Activated CD8-positive, alpha-beta T cell treated with anti-CD3 and anti-CD28 coated beads, Interleukin-2, amount 10 ng/mL, durations not matched to agents 7 days and 5 days (primary cell): ENCODE data around the gene CRK. TPM values are rescaled to one million over a fixed set of nuclear protein-coding genes. Genes with fewer than 3 reads are reported as not detected.

Source experiments
- ATAC-seq: fragments of 150-1000 bp; cut with Tn5 transposase; one replicate; pipeline ENCODE4 v1.10.0; 2021; ENCODE audit warnings: moderate library complexity
- CTCF ChIA-PET: fragments of 350-600 bp; sonication (Branson Sonifier 250); formaldehyde crosslinking; loops from one replicate; lab custom pipeline; 2021; ENCODE audit warnings: antibody characterized with exemption; lab: Charles Lee
- POLR2A ChIA-PET: fragments of 350-600 bp; sonication (Branson Sonifier 250); formaldehyde crosslinking; loops from one replicate; lab custom pipeline; 2021; ENCODE audit warnings: antibody characterized with exemption; lab: Charles Lee
- DNase-seq: peaks from one replicate; pipeline ENCODE4 v3.0.0-alpha.2; 2020
- H3K27ac Mint-ChIP-seq: one replicate; pipeline ENCODE4 v1.8.0; 2021; ENCODE audit warnings: mild to moderate bottlenecking, mixed read lengths
- H3K27me3 Mint-ChIP-seq: one replicate; pipeline ENCODE4 v1.8.0; 2021; ENCODE audit warnings: low read depth, mixed read lengths
- H3K36me3 Mint-ChIP-seq: one replicate; pipeline ENCODE4 v1.8.0; 2021; ENCODE audit warnings: low read depth, mixed read lengths
- H3K4me1 Mint-ChIP-seq: one replicate; pipeline ENCODE4 v1.8.0; 2021; ENCODE audit warnings: low read depth, mixed read lengths
- H3K4me3 Mint-ChIP-seq: one replicate; pipeline ENCODE4 v1.8.0; 2021; ENCODE audit warnings: mild to moderate bottlenecking, mixed read lengths
- H3K9me3 Mint-ChIP-seq: one replicate; pipeline ENCODE4 v1.8.0; 2022; ENCODE audit warnings: mixed read lengths; ENCODE audit not compliant: insufficient read depth
- total RNA-seq, 2 experiments: library from RNA; stranded (reverse); gene quantifications; one replicate each; pipeline ENCODE4 v1.2.3, GENCODE V29; 2021

Gene CRK
- total RNA-seq = 10 to 100 TPM; 15.7 to 17.7 TPM

DNA sequence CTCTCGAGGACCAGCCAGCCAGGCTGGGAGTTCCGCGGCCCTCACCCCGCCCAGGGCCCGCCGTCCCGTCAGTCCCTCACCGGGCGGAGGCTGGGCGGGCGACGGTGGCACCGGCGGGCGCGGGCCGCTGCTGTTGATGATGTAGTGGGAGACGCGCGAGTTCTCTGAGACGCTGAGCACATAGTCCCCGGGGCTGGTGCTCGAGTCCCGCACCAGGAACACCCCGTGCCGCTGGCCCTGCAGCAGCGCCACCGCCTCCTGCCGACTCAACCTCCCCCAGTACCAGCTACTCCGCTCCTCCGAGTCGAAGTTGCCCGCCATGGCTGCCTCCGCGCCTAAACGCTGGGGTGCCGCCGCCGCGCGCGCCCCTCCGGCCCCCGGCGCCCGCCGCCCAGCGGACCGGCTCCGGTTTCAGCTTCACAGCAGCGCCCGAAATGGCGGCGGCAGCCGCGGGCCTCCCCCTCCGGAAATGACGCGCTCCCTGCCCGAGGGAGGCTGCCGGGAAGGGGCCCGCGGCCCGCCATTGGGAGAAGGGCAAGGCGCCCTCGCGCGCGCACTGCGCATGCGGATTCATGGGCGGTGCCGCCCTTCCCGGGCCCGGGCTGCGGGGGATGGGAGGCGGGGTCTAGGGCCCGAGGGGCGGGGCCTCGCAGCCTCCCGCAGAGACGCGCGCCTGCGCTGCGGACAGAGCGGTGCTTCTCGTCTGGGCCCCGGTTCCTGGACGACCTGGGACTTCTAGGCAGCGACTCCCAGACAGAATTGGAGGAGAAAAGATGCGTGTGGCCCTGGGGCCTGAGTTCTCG, at the start of gene CRK:
TSS of gene CRK (minus strand) at position 436 of the 803 bp plus-strand sequence. CDS start at position 321, 115 bp downstream.
- ATAC-seq = peak; percentile 96
- Mint-ChIP-seq H3K4me1 (peaks cover 34% of the 10 kb centered on the region), H3K9me3 (no peaks in the 10 kb centered on the region), H3K36me3 (peaks cover 25% of the 10 kb centered on the region), H3K4me3 (peak within 1 kb of the TSS; percentile 89), H3K27me3 (peaks cover 15% of the 10 kb centered on the region), H3K27ac (peak within 1 kb of the TSS; percentile 93)
- DNase-seq = peak; percentile 98
- ChIA-PET CTCF (interaction anchor here (1.1 kb wide), 2 partner anchors 61 to 91 kb away, joined by 3 to 4 read pairs; partner anchors contain the start of gene INPP5K), POLR2A (interaction anchor here (0.8 to 1.6 kb wide), 4 partner anchors 10 to 373 kb away, joined by 4 read pairs; partner anchors contain the start of genes INPP5K and SMYD4)

DNA sequence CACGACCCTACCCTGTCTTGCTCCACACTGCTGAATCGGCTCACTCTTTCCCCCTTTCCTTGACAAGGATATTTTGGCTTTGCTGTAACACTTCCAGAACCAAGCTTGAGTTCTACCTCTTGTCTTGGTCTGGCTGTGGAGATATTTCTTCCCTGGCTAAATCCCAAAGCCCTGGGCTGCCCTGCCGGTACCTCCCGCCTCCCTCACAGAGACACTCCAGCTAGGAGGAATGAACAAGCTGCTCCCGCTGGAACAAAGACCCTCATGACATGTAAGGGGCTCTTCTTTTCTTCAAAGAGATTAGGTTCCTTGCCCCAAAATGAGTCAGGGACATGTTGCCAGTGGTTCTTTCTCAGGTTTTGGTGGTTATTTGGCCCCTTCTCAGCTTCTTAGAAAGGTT, 49.6 kb upstream of the CRK start:
- ChIA-PET CTCF (interaction anchor here (1.9 to 2.2 kb wide), 2 partner anchors 10 to 141 kb away, joined by 6 to 18 read pairs; partner anchors contain the start of gene INPP5K), POLR2A (interaction anchor here (0.9 kb wide), 1 partner anchor 14 kb away, joined by 3 read pairs; no protein-coding TSS in a partner anchor)
- DNase-seq = no peak
- Mint-ChIP-seq H3K9me3 (no peaks in the 10 kb centered on the region), H3K27me3 (no peaks in the 10 kb centered on the region), H3K36me3 (peaks cover 21% of the 10 kb centered on the region), H3K27ac (no peak overlapping the region), H3K4me3 (no peak overlapping the region), H3K4me1 (peaks cover 17% of the 10 kb centered on the region)
- ATAC-seq = no peak

DNA sequence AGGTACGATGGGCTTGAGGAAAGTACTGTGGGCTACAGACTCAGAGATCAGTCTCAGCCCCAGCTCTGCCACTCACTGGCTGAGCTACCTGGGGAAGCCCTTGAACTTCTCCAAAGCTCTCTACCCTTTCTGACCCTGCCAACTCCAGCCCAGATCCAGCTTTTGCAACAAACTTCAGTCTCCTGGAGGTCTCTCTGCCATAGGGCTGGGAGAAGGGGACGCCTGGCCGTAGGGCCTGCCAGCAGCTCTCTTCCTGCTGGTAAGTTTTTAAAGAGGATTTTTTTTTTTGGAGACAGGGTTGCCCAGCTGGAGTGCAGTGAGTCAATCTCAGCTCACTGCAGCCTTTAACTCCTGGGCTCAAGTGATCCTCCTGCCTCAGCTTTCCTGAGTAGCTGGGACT, 48.8 kb upstream of the CRK start:
- Mint-ChIP-seq H3K27ac (no peak overlapping the region), H3K27me3 (no peaks in the 10 kb centered on the region), H3K4me3 (no peak overlapping the region), H3K36me3 (peaks cover 20% of the 10 kb centered on the region), H3K4me1 (peaks cover 15% of the 10 kb centered on the region), H3K9me3 (no peaks in the 10 kb centered on the region)
- no peak for ATAC-seq
- CTCF ChIA-PET = interaction anchor here (1.0 to 2.2 kb wide), 5 partner anchors 11 to 140 kb away, joined by 3 to 18 read pairs (median 3); partner anchors contain the start of gene INPP5K
- POLR2A ChIA-PET = interaction anchor here (0.6 to 1.0 kb wide), 3 partner anchors 12 to 81 kb away, joined by 3 to 4 read pairs (median 4); partner anchors contain the start of gene INPP5K
- DNase-seq = no peak

DNA sequence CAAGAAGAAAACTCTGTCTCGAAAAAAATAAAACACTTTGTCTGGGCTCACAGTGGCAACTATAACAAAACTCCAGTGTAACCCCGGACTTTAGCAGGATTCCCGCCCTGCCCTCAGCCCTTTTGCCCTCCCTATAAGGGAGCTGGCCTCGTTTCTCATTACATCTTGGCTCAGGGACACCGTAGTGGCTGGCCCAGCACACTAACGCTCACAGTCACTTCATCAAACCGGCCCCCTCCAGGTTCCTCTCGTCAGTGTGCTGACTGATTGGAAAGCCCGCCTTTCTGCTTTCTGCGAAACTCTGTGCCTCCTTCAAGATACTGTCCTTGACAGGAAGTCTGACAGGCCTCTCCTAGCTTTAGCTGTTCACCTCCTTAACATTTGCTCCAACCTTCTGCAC, 47.7 kb upstream of the CRK start:
- Mint-ChIP-seq H3K4me1 (peaks cover 10% of the 10 kb centered on the region), H3K27me3 (no peaks in the 10 kb centered on the region), H3K36me3 (peaks cover 14% of the 10 kb centered on the region), H3K27ac (no peak overlapping the region), H3K9me3 (no peaks in the 10 kb centered on the region), H3K4me3 (no peak overlapping the region)
- DNase-seq = no peak
- ChIA-PET POLR2A (no interaction called here), CTCF (interaction anchor here (1.2 kb wide), 1 partner anchor 16 kb away, joined by 3 read pairs; no protein-coding TSS in a partner anchor)
- ATAC-seq = no peak

DNA sequence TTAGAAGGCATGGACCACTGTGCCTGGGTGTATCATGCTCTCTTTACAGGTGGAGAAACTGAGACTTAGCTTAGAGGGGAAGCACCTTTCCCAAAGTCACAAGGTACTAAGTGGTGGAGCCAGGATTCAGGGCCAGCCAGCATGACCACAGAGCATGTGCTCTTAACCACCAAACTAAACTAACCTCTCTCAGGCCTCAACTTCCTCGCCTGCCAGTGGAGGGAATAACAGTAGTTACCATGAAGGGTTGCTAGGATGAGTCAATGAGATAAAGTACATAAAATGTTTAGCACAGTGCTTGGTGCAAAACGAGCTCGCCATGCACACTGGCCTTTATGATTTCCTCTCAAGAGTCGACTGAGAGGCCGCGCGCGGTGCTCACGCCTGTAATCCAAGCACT, 42.8 kb upstream of the CRK start:
- H3K9me3 Mint-ChIP-seq = no peaks in the 10 kb centered on the region
- peak; percentile 66 for ATAC-seq
- CTCF ChIA-PET = interaction anchor here (1.0 to 1.4 kb wide), 3 partner anchors 17 to 134 kb away, joined by 3 to 5 read pairs (median 3); partner anchors contain the start of gene INPP5K

DNA sequence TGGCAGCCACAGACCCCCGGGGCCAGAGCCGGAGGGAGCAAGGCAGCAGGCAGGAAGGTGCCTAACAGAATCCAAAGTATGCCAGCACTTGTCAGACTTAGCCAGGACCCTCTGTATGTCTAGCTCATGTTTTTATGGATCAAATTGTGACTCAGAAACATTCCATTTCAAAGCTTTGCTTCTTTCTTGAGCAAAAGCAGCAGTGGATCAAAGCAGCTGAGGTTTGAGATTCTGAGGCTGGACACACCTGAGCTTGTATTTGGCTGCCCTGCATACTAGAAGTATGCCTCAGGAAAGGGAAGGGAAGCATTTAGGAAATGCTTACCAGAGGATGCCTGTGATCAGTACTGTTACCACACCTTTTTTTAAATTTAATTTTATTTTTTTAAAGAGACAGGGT, 42.2 kb upstream of the CRK start:
- Mint-ChIP-seq H3K27ac (no peak overlapping the region), H3K27me3 (no peaks in the 10 kb centered on the region), H3K36me3 (no peaks in the 10 kb centered on the region), H3K4me3 (no peak overlapping the region), H3K9me3 (no peaks in the 10 kb centered on the region), H3K4me1 (peaks cover 13% of the 10 kb centered on the region)
- DNase-seq = no peak
- ATAC-seq = no peak
- POLR2A ChIA-PET = no interaction called here
- CTCF ChIA-PET = interaction anchor here (1.0 to 1.4 kb wide), 2 partner anchors 17 to 18 kb away, joined by 3 read pairs; partner anchors contain the start of gene INPP5K

More for the DNA sequence above, 42.8 kb upstream of the CRK start:
- no peak overlapping the region for H3K27ac Mint-ChIP-seq
- POLR2A ChIA-PET = no interaction called here
- no peaks in the 10 kb centered on the region for H3K36me3 Mint-ChIP-seq
- no peak for DNase-seq
- H3K4me1 Mint-ChIP-seq = peaks cover 11% of the 10 kb centered on the region
- H3K4me3 Mint-ChIP-seq = no peak overlapping the region
- H3K27me3 Mint-ChIP-seq = no peaks in the 10 kb centered on the region

DNA sequence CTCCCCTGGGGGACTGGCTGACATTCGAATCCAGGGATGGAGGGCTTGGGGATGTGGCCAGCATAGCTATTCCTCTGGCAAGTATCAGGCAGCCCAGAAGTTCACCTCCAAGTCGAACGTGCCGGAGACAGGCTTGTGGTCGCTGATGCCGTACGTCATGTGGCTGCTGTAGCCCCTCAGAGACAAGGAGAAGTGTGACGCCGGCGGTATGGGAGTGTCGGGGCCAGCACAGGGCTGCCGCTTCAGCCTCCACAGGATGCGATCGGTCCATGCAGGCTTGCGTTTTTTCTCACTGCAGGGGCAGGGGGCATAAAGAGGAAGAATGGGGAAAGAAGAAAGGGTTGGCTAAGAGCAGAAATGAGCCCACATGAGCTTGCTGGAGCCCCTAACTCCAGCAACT, 41.8 kb upstream of the CRK start:
- DNase-seq (no peak), ATAC-seq (no peak)
- H3K4me3 Mint-ChIP-seq = no peak overlapping the region
- no peaks in the 10 kb centered on the region for H3K9me3 Mint-ChIP-seq
- peaks cover 13% of the 10 kb centered on the region for H3K4me1 Mint-ChIP-seq
- ChIA-PET POLR2A (no interaction called here), CTCF (interaction anchor here (1.0 kb wide), 1 partner anchor 19 kb away, joined by 3 read pairs; the partner anchor contains the start of gene INPP5K)
- no peaks in the 10 kb centered on the region for H3K27me3 Mint-ChIP-seq
- no peak overlapping the region for H3K27ac Mint-ChIP-seq
- no peaks in the 10 kb centered on the region for H3K36me3 Mint-ChIP-seq

DNA sequence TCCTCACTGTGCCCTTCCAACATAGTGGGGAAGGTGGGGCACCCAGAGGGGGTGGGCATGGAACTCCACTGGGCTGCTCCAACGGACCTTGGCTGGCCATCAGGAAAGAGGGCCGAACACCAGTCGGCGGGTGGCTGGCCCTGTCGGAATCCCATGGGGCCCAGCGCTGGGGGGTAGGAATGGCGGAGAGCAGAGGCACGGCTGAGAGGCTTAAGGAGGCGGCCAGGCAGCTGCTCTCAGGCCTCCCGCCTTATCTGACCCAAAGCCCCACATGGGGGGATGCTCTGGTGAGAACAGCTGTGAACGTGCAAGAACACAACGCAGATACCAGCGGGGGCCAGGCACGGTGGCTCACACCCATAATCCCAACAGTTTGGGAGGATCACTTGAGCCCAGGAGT, 40.8 kb upstream of the CRK start:
- no peak overlapping the region for H3K27ac Mint-ChIP-seq
- no peaks in the 10 kb centered on the region for H3K36me3 Mint-ChIP-seq
- no peaks in the 10 kb centered on the region for H3K9me3 Mint-ChIP-seq
- ATAC-seq (no peak), DNase-seq (no peak)
- POLR2A ChIA-PET = interaction anchor here (1.1 kb wide), 1 partner anchor 9 kb away, joined by 3 read pairs; no protein-coding TSS in a partner anchor
- no peak overlapping the region for H3K4me3 Mint-ChIP-seq
- peaks cover 17% of the 10 kb centered on the region for H3K4me1 Mint-ChIP-seq
- H3K27me3 Mint-ChIP-seq = no peaks in the 10 kb centered on the region
- CTCF ChIA-PET = no interaction called here

DNA sequence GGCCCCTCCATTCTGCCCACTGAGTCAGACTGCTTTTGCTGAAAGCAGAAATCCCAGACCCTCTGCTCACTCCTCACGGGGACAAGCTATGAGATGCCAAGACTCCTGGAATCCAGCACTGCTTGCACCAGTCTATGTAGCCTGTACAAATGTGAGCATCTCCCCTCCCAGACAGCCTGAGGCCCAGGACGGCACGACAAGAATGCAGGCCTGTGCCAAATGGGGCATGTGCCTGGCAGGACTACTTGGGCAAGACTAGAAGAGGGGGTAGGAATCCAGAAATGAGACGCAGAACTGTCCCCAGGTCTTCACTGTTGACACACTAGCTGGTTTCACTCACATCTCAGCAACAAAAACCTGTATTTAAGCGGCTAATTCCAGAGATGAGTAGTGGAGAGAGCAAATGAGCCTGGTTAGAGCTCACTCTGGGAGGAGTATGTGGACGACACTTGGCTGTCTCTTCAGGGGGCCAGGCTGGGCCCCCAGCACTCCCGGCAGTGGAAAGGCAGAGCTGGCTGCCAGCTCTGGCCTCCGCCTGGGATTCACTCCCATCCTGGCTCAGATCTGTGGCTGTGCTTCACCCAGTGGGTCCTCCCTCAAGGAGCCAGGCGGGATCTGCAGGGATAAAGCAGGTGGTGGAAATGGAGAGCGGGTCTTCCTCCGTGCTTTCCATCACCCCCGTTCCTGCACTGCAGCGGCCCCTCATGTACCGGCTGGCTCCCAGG, 39.4 kb upstream of the CRK start:
- Mint-ChIP-seq H3K27me3 (no peaks in the 10 kb centered on the region), H3K9me3 (no peaks in the 10 kb centered on the region), H3K27ac (no peak overlapping the region), H3K4me1 (peaks cover 22% of the 10 kb centered on the region), H3K4me3 (no peak overlapping the region), H3K36me3 (no peaks in the 10 kb centered on the region)
- DNase-seq = no peak
- ChIA-PET POLR2A (no interaction called here), CTCF (interaction anchor here (1.6 kb wide), 1 partner anchor 130 kb away, joined by 4 read pairs; no protein-coding TSS in a partner anchor)
- ATAC-seq = no peak

DNA sequence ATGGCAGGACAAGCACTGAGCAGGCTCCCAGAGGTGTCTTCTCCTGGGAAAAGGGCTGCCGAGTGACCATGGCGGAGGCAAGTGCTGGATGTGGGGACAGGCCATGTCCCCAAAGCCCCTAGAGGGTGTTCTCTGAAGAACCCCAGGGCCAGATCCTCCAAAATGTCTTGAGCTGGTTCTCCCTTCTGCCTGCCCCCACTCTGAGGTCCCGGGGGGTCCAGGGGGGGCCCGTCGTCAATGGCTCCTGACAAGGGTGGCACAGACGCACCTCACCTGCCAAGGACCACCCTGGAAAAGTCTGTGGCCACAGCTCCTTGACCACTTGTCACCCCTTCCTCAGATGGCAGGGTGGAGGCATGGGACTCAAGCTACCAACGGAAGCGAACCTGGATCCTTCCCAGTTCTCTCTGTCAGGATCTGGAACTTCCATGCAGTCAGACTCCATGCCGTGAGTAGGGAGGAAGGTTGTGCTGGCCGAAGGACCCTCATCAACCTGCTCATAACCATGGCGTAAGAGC, 38.8 kb upstream of the CRK start:
- POLR2A ChIA-PET = no interaction called here
- Mint-ChIP-seq H3K36me3 (no peaks in the 10 kb centered on the region), H3K9me3 (no peaks in the 10 kb centered on the region), H3K27me3 (no peaks in the 10 kb centered on the region), H3K4me3 (no peak overlapping the region), H3K4me1 (peaks cover 26% of the 10 kb centered on the region), H3K27ac (no peak overlapping the region)
- CTCF ChIA-PET = interaction anchor here (1.6 kb wide), 1 partner anchor 130 kb away, joined by 4 read pairs; no protein-coding TSS in a partner anchor
- ATAC-seq (no peak), DNase-seq (no peak)

DNA sequence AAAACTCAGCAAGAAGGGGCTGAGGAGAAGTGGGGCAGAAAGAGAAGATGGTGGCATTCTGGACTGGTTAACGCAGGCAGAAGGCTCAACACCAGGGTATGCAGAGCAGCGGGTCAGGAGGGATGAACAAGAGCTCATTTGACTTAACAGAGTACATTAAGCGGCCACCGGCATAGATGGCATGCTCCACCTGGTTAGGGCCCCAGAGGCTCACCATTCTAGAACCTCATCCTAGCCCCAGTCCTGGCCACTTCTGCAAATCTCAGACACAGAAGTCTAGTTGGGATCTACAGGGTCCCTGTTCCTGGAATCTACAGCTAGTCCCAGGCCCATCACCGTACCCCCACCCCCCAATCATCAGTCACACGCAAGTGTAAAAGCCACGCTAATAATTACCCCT, 38.2 kb upstream of the CRK start:
- ChIA-PET POLR2A (interaction anchor here (0.6 kb wide), 1 partner anchor 22 kb away, joined by 5 read pairs; the partner anchor contains the start of gene INPP5K), CTCF (interaction anchor here (1.6 kb wide), 1 partner anchor 129 kb away, joined by 4 read pairs; no protein-coding TSS in a partner anchor)
- DNase-seq = no peak
- ATAC-seq = no peak
- Mint-ChIP-seq H3K27ac (no peak overlapping the region), H3K4me3 (no peak overlapping the region), H3K9me3 (no peaks in the 10 kb centered on the region), H3K4me1 (peaks cover 27% of the 10 kb centered on the region), H3K27me3 (no peaks in the 10 kb centered on the region), H3K36me3 (no peaks in the 10 kb centered on the region)
